ENCODE results near the gene CLEC18B.
"Not testable (repeated sequence)": the region's sequence is repeated elsewhere in the genome, so short reads cannot be mapped to it uniquely, and the experiment has no call there.

CLEC18B gene

DNA sequence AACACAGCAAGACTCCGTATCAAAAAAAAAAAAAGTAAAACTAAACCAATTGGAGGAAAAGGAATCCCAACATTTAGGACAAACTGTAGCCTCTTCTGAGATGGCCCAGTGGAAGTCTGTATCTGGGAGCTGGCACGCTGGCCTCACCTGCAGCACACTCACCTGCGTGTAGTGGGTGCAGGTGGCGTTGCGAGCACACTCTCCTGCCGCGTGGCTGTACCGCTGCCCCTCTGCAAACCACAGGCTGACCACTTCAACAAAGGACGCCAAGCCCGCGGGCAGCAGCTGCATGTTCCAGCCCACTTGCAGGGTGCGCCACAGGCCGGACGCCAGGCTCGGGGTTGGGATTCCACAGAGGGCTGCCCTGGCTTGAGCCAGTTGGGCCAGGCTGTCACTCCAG, 3.4 kb downstream of the CLEC18B start:
- H3K27me3 ChIP-seq; DNase-seq; H3K36me3 ChIP-seq; H3K9me3 ChIP-seq; H3K27ac ChIP-seq; H3K4me3 ChIP-seq; H3K4me1 ChIP-seq; intact Hi-C loops (cut with DNase I; ENCODE audit: low total_unique reads): not testable (repeated sequence)

DNA sequence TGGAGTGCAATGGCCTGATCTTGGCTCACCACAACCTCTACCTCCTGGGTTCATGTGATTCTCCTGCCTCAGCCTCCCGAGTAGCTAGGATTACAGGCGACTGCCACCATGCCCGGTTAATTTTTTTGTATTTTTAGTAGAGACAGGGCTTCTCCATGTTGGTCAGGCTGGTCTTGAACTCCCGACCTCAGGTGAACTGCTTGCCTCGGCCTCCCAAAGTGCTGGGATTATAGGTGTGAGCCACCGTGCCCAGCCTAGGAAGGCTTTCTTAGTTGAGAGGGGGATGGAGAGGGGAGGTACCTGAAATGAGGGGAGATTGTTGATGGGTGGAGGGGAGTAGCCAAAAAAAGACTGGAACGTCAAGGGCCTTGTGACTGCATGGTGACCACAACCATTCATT, 7.4 kb downstream of the CLEC18B start:
- H3K4me1 ChIP-seq; H3K27me3 ChIP-seq; H3K9me3 ChIP-seq; H3K27ac ChIP-seq; intact Hi-C loops (cut with DNase I; ENCODE audit: low total_unique reads); H3K36me3 ChIP-seq; H3K4me3 ChIP-seq: not testable (repeated sequence)
- DNase-seq, result peak in 1 of 2 donors; percentile 57

DNA sequence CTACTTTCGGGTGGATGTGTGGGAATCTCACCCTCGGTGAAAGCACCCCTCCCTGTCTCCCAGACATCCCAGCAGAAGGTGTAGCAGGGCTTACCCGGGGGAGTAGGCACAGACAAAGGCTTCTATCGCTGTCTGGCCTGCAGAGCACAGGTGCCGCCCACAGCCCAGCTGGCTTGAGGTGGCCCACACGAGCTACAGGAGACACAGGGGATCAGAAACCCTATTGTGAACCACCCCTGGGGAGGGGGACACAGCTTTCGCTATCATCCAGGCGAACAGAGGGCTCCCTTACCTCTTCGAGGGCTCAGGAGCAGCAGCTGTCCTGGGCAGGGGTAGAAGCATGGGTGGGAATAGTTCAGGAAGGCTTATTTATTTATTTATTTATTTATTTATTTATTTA, 7.8 kb downstream of the CLEC18B start:
- H3K27ac ChIP-seq; H3K4me3 ChIP-seq; H3K9me3 ChIP-seq; intact Hi-C loops (cut with DNase I; ENCODE audit: low total_unique reads); H3K27me3 ChIP-seq; H3K36me3 ChIP-seq; H3K4me1 ChIP-seq: not testable (repeated sequence)
- DNase-seq, result peak in 1 of 2 donors; percentile 59

DNA sequence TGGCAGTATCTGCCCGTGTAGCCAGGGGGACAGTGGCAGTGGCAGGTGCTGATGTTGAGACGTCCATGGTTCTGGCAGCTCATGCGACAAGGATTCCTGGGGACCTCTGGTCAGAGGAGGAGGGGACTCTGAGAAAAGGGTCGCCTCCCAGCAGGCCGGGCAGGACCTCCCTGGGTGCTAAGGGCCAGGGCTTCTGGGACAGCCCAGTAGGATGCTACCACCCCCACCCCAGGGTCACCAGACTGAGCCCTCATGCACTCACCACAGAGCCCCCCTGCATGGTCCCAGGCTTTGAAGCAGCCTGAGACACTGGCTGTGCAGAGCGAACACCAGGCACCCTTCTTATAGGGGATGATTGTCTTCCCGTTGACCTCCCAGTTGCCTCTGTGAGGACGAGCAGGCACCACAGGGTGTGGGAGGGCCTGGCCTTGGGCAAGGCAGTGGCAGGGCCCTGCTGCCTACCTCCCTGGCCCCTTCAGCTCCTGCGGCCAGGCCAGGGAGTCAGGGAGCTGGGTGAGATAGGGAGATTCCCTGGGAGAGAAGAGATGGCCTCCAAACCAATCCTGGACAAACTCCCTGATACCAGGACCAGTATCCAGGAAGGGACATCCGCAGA, 8.4 kb downstream of the CLEC18B start:
- H3K4me3 ChIP-seq; intact Hi-C loops (cut with DNase I; ENCODE audit: low total_unique reads); H3K27me3 ChIP-seq; H3K4me1 ChIP-seq; H3K36me3 ChIP-seq; H3K27ac ChIP-seq; H3K9me3 ChIP-seq: not testable (repeated sequence)
- peak in 1 of 2 donors; percentile 61 for DNase-seq

DNA sequence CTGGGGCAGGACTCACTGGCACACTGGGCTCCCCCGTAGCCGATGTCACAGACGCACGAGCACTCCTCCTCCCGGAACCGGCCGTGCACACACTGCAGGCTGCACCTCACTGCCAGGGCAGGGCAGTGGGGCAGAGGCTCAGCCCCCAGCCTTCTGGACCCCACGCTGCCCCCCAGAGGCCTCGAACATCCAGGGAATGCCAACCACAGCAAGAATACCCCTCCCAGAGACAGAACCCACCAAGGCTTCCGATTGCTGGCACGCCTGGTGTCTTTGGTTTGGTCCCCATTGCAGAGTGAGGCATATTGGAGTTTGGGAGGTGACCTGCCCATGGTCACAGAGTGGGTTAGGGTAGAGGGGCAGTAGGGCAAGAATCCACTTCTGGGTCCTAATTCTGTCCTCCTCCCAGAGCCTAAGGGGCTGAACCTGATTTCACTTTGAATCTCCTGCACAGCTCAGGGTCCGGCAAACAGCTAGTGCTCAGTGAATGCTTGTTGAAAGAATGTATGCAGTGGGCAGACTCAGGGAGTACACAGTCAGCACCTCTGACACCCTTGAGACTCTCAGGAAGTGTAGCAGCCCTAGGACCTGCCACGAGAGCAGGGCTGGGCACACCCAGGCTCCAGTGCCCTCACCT, 9.0 kb downstream of the CLEC18B start:
- DNase-seq; H3K36me3 ChIP-seq; H3K4me3 ChIP-seq; intact Hi-C loops (cut with DNase I; ENCODE audit: low total_unique reads); H3K9me3 ChIP-seq; H3K4me1 ChIP-seq; H3K27ac ChIP-seq; H3K27me3 ChIP-seq: not testable (repeated sequence)

DNA sequence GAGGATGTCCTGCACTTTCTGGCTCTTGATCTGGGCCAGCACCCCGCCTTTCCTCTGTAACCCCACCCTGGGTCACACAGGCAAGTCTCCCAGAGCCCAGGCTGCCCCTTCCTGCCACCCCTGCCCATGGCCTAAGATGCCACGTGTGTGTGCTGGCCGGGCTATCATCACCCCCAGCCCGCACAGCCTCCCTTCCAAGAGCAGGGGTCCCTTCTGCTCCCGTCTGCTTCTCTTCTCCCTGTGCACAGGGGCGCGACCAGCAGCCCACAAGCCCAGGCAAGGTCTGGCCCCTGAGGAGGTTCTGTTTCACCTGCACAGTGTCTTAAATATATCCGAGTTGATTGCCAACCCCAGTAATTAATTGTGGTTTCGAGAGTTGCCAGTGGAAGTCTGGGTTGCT, 10.3 kb downstream of the CLEC18B start:
- DNase-seq, result peak in 1 of 2 donors; percentile 60
- intact Hi-C loops (cut with DNase I; ENCODE audit: low total_unique reads), result not testable (repeated sequence)

DNA sequence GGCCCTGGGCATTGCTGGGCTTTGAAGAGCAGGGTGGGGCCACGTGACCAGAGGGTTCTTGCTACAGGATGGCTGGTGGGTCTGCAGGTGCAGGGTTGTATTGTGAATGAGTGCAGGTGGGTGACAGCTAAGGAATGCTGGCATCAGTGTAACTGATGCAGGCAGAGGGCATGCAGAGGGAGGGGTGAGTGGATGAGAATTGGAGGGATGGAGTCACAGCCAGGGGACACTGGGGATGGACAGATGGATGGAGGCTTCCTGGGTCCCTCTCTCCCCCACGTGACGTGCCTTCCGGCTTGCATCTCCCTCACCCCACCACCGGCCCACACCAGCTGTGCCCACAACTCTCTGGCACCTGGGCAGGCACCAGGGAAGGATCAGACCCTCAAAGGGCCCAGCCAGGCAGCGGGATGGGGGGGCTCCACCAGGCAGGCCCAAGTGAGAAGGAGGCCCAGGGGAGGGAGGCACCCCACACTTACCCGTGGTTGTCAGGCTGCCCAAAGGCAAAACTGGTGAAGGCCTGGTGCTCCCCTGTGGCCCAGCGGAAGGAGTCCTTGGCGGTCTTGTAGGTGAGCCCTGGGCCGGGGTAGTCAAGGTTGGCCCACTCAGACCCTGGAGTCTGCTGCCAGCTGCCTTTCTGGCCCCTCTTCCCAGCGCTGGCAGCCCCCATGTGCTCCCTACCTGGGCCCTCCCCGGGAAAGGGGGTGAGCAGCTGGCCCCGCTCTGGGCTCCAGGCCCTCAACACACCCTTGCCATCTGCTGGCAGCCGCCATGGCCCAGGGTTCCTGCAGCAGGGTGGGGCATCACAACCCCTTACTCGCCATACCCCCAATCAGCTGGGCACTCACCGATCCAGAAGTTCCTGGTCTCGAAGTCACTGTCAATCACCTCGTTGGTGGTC, 11.0 kb downstream of the CLEC18B start:
- peak in 1 of 2 donors; percentile 66 for DNase-seq
- H3K4me1 ChIP-seq; H3K4me3 ChIP-seq; H3K9me3 ChIP-seq; H3K27me3 ChIP-seq; H3K36me3 ChIP-seq; intact Hi-C loops (cut with DNase I; ENCODE audit: low total_unique reads); H3K27ac ChIP-seq: not testable (repeated sequence)

More for the DNA sequence above, 10.3 kb downstream of the CLEC18B start:
- not testable (repeated sequence) for H3K27me3 ChIP-seq, H3K4me1 ChIP-seq, H3K9me3 ChIP-seq, H3K4me3 ChIP-seq, H3K27ac ChIP-seq, H3K36me3 ChIP-seq

DNA sequence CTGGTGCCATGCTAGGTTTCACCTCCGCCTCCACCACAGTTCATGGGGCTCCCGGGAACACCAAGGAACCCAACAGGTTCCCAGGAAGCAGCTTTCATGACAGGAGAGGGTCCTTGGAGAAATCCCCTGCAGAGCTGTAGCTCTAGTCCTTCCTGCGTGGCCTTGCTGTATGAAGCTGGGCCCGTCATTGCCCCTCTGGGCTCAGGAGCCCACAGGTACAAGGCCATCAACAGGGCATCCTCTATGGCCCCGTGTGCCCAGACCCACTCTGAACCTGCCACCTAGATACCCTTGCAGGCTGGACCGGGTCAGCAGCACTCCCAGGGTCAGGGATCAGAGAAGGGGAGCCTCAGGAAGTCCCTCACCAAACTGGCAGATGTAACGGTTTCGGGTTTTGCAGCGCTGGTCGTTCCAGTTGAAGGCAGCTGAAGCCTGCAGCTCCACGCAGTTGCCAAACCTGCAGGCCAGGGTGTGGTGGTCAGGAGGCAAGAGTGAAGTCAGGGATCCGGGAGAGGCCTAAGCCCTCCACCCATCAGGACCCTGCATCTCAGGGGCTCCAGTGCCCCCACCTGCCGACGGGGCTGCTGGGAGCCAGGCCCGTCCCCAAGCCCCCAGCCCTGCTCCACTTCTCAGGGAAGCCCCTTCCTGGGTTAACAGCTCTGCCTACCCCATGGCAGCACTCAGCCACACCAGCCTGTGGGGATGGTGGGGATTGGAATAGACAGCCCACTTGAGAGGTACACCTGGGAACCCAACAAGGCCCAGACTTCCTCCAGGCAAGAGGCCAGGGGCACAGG, 11.9 kb downstream of the CLEC18B start:
- intact Hi-C loops (cut with DNase I; ENCODE audit: low total_unique reads); H3K27me3 ChIP-seq; H3K27ac ChIP-seq; H3K4me3 ChIP-seq; H3K36me3 ChIP-seq; H3K9me3 ChIP-seq; H3K4me1 ChIP-seq: not testable (repeated sequence)
- DNase-seq, result peak in 1 of 2 donors; percentile 63

DNA sequence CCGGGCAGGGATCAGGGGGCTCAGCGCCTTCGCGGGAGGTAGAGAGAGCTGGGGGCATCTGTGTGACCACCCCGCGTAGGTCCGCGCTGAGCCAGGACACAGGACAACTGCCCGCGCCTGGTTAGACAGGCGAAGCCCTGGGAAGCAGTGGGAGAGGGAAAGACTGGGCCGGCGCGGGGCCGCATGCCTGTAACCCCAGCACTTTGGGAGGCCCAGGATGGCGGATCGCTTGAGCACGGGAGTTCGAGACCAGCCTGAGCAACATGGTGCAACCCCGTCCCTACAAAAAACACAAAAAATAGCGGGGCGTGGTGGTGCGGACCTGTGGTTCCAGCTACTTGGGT, 13.9 kb downstream of the CLEC18B start:
- H3K9me3 ChIP-seq; H3K36me3 ChIP-seq; H3K4me1 ChIP-seq; intact Hi-C loops (cut with DNase I; ENCODE audit: low total_unique reads); H3K27me3 ChIP-seq: not testable (repeated sequence)
- peak overlapping the region; percentile 52 to 59 for H3K4me3 ChIP-seq
- peak; percentile 35 to 70 for DNase-seq
- H3K27ac ChIP-seq, result peak overlapping the region; percentile 84 to 87

DNA sequence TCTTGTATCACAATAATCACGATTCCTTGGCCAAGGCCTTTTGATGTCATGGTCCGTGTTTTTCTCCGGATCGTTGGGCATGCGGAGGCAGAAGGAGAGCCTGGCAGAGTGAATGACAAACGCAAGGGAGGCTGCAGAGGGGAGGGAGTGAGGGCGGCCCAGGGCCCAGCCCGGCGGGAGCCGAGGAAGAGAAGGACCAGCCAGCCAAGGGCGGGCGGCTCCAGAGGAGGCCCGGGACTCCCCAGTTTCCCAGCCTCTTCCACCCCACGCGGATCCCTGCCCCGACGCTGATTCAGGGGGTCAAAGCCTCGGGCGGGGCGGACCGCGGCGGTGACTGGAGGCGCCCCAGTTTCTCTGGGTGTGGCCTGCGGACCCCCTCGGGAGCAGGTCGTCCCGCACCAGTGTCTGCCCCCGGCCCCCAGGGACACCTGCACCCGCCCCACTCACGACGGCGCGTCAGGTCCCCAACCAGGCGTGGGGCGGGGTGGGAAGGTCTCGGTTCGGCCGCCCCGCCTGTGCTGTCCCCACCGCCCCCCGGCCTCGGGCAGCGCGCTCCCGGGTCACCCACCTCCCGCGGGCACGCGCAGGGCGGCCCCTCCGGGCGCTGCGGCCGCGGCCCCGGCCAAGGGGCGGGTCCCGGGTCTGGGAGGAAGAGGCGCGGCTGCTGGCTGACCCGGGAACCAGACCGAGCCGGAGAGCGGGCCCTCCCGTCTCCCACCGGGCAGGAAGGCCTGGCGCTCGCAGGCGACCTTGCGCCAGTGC, 14.5 kb downstream of the CLEC18B start:
- intact Hi-C loops (cut with DNase I; ENCODE audit: low total_unique reads); H3K4me1 ChIP-seq; H3K27me3 ChIP-seq; H3K9me3 ChIP-seq; H3K36me3 ChIP-seq: not testable (repeated sequence)
- peak overlapping the region; percentile 84 to 87 for H3K27ac ChIP-seq
- DNase-seq, result peak in 1 of 2 donors; percentile 84
- peak overlapping the region; percentile 52 to 59 for H3K4me3 ChIP-seq

DNA sequence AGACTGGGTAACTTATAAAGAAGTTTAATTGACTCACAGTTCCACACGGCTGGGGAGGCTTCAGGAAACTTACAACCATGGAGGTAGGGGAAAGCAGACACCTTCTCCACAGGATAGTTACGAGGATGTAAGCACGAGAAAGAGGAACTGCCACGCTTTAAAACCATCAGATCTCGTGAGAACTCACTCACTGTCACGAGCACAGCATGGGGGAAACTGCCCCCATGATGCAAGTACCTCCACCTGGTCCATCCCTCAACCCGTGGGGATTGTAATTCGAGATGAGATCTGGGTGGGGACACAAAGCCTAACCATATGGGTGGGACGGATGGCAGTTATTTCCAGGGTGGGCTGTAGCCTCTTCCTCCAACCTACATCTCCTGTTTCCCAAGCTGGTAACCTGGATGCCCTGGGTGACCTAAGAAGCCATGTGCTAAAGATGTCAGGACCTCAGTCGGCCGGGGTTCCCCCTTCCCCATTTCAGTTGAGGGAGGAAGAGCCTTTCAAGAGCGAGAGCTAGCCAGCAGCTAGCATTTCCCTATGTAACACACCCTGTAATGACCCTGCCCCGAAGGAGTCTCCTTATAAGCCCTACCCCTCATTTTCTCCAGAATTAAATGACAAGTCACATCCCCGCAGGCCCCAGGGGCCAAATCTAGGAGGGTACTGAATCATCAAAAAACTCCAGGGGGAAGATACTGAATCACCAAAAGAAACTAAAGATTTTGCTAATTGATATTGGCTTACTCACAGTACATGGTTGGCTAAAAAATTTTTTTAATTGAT, 16.9 kb downstream of the CLEC18B start:
- DNase-seq; H3K4me1 ChIP-seq; H3K9me3 ChIP-seq; H3K27ac ChIP-seq; H3K36me3 ChIP-seq; H3K4me3 ChIP-seq; H3K27me3 ChIP-seq; intact Hi-C loops (cut with DNase I; ENCODE audit: low total_unique reads): not testable (repeated sequence)

DNA sequence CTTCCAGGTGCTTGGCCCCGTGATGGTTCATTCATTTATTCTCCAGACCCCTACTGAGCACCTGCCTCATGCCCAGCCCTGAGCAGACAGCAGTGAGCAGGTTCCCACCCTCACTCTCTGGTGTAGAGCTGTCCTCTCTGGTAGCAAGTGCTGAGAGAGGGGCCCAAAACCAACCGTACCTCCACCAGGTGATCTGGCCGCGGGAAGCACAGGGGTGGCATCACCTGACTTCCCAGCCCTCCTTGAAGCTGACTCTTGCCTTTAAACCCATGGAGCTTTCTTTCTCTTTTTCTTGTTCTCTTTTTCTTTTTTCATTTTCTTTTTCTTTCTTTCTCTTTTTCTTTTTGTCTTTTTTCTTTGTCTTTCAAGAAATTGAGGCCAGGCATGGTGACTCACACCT, 21.0 kb downstream of the CLEC18B start:
- H3K4me3 ChIP-seq; H3K36me3 ChIP-seq; H3K9me3 ChIP-seq; H3K4me1 ChIP-seq; H3K27ac ChIP-seq; intact Hi-C loops (cut with DNase I; ENCODE audit: low total_unique reads); H3K27me3 ChIP-seq; DNase-seq: not testable (repeated sequence)
